Astrocyte of the cerebellum (primary cell): ENCODE measurements around the gene HS6ST2.

Experiments used
- DNase-seq: peaks from one replicate; pipeline ENCODE4 v3.0.0-alpha.2; 2011; ENCODE audit warnings: low read depth
- H3K4me3 ChIP-seq: 2 replicates; pipeline ENCODE4 v1.5.1; 2011; ENCODE audit warnings: mild to moderate bottlenecking, low read depth, low read length, moderate library complexity
- in situ Hi-C: cut with HindIII; loops from 2 replicates; pipeline ENCODE4 v1.10.0; 2017; ENCODE audit warnings: low sequenced_read_pairs
- TF ChIP-seq, protein P1 (sequence below): IDR thresholded peaks from 2 replicates; pipeline ENCODE4 v1.5.1; 2012; ENCODE audit warnings: low read length, low read depth, moderate library complexity, mild to moderate bottlenecking; ENCODE audit errors: missing control alignments

Gene HS6ST2

DNA sequence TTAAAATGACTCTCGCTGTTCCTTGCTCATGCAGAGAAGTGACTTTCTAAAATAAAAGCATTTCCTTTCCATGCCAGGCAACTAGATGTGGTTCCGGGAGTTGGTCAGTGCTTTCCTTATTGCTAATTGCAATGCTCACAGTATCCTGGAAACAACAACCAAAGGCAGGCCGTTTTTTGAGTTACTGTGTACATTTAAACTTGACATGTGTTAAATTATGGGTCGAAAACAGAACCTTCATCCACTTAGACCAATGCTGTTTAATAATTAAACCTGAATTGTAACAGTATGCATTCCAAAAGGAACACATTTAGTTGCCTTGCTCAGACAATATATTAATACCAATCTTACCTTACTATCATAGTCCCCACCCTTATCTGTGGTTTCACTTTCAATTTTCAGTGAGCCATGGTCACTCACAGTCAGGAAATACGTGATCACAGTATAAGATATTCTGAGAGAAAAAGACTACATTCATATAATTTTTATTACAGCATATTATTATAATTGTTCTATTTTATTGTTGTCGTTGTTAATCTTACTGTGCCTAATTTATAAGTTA is 102.6 kb downstream of the HS6ST2 start:
- DNase-seq = no peak
- TF ChIP-seq, protein P1, sequence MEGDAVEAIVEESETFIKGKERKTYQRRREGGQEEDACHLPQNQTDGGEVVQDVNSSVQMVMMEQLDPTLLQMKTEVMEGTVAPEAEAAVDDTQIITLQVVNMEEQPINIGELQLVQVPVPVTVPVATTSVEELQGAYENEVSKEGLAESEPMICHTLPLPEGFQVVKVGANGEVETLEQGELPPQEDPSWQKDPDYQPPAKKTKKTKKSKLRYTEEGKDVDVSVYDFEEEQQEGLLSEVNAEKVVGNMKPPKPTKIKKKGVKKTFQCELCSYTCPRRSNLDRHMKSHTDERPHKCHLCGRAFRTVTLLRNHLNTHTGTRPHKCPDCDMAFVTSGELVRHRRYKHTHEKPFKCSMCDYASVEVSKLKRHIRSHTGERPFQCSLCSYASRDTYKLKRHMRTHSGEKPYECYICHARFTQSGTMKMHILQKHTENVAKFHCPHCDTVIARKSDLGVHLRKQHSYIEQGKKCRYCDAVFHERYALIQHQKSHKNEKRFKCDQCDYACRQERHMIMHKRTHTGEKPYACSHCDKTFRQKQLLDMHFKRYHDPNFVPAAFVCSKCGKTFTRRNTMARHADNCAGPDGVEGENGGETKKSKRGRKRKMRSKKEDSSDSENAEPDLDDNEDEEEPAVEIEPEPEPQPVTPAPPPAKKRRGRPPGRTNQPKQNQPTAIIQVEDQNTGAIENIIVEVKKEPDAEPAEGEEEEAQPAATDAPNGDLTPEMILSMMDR = no peak
- in situ Hi-C loops = no loop called here
- H3K4me3 ChIP-seq = no peak overlapping the region

- no peak for DNase-seq
- no peak overlapping the region for H3K4me3 ChIP-seq
- TF ChIP-seq, protein P1 = no peak
- in situ Hi-C loops = no loop called here
These were observed 105.4 kb downstream of the HS6ST2 start for GRCh38 chrX:132853040-132853439.

GRCh38 chrX:132848296-132848970 is 110.0 kb downstream of the HS6ST2 start:
- H3K4me3 ChIP-seq = no peak overlapping the region
- DNase-seq = no peak
- in situ Hi-C loops = no loop called here
- TF ChIP-seq, protein P1 = no peak

DNA sequence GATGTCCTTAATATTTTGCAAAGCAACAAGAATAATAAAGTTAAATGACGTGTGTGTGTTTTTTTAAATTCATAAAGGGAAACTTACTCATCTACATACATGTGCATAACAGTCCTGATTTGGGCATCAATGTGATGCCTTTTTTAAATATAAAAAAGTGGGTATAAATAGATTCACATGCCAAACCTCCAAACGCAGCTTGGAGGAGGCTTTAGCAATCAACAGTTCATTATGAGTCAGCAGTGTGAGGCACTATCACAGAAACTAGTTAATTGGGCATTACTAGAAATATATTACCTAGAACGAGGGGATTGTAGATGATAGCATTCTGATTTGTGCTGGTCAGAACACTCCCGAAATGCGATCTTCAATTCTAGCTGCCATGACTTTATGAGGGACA is 115.1 kb downstream of the HS6ST2 start:
- H3K4me3 ChIP-seq = no peak overlapping the region
- DNase-seq = no peak
- in situ Hi-C loops = no loop called here
- TF ChIP-seq, protein P1 = no peak

- DNase-seq = no peak
- in situ Hi-C loops = no loop called here
- H3K4me3 ChIP-seq = no peak overlapping the region
- TF ChIP-seq, protein P1 = no peak
These were observed 115.8 kb downstream of the HS6ST2 start for GRCh38 chrX:132842460-132843238.

DNA sequence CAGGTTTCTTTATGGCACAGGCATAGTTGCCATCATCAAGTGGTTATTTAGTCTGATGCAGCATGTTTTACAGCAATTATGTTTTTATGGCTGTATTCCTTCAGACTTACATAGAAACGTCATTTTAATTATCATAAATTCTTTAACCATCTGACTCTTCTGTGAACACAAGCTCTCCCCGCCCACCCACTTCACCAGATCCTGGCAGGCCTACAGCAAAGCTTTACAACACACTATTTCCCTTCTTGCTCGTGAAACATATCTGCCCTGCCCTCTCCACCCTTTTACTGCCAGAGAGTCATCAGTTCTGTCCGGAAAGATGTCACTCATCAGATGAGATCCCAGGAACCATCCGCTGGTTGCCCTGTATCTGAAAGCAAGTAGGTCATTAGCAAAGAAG is 120.5 kb downstream of the HS6ST2 start:
- DNase-seq = no peak
- no peak overlapping the region for H3K4me3 ChIP-seq
- in situ Hi-C loops = no loop called here
- TF ChIP-seq, protein P1 = no peak
